PFSK-1 (cell line): ENCODE measurements around the gene ZNF559.

ENCODE experiments used
- FOXP2 ChIP-seq: optimal IDR thresholded peaks from 2 replicates; pipeline ENCODE3; 2011; ENCODE audit warnings: borderline replicate concordance, control low read depth, inconsistent platforms; ENCODE audit not compliant: insufficient read depth; ENCODE audit errors: extremely low read length, extremely low read depth
- POLR2AphosphoS5 ChIP-seq: IDR thresholded peaks from 2 replicates; pipeline ENCODE4 v1.6.1; 2012; ENCODE audit warnings: low read depth, mild to moderate bottlenecking, control low read depth, low read length, moderate library complexity
- SIN3A ChIP-seq: IDR thresholded peaks from 2 replicates; pipeline ENCODE4 v1.6.1; 2012; ENCODE audit warnings: mild to moderate bottlenecking, low read length, moderate library complexity, borderline replicate concordance; ENCODE audit not compliant: insufficient read depth
- TAF1 ChIP-seq: IDR thresholded peaks from 2 replicates; pipeline ENCODE4 v1.6.1; 2012; ENCODE audit warnings: low read length, control low read depth, borderline replicate concordance; ENCODE audit not compliant: insufficient read depth
- TF ChIP-seq, protein P1 (sequence below), 2 experiments: IDR thresholded peaks; 2 replicates each; pipeline versions ENCODE4 v1.6.1 to v1.8.0; 2011 to 2012; ENCODE audit warnings: low read depth in 2 of 2, low read length in 2 of 2, control low read depth in 1 of 2, inconsistent platforms in 1 of 2, mild to moderate bottlenecking in 1 of 2, moderate library complexity in 1 of 2; ENCODE audit not compliant: insufficient read depth in 1 of 2

ZNF559 gene

GRCh38 chr19:9348253-9348652, 24.3 kb downstream of the ZNF559 start:
- TF ChIP-seq TAF1 (no peak), POLR2AphosphoS5 (no peak)

GRCh38 chr19:9348671-9349070, 24.7 kb downstream of the ZNF559 start:
- TF ChIP-seq, protein P1, sequence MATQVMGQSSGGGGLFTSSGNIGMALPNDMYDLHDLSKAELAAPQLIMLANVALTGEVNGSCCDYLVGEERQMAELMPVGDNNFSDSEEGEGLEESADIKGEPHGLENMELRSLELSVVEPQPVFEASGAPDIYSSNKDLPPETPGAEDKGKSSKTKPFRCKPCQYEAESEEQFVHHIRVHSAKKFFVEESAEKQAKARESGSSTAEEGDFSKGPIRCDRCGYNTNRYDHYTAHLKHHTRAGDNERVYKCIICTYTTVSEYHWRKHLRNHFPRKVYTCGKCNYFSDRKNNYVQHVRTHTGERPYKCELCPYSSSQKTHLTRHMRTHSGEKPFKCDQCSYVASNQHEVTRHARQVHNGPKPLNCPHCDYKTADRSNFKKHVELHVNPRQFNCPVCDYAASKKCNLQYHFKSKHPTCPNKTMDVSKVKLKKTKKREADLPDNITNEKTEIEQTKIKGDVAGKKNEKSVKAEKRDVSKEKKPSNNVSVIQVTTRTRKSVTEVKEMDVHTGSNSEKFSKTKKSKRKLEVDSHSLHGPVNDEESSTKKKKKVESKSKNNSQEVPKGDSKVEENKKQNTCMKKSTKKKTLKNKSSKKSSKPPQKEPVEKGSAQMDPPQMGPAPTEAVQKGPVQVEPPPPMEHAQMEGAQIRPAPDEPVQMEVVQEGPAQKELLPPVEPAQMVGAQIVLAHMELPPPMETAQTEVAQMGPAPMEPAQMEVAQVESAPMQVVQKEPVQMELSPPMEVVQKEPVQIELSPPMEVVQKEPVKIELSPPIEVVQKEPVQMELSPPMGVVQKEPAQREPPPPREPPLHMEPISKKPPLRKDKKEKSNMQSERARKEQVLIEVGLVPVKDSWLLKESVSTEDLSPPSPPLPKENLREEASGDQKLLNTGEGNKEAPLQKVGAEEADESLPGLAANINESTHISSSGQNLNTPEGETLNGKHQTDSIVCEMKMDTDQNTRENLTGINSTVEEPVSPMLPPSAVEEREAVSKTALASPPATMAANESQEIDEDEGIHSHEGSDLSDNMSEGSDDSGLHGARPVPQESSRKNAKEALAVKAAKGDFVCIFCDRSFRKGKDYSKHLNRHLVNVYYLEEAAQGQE (IDR thresholded peaks at IDR 0.05; ENCODE audit: insufficient read depth in 1 of 2, low read depth in 2 of 2, low read length in 2 of 2) = no peak
- TF ChIP-seq SIN3A (no peak), FOXP2 (no peak), POLR2AphosphoS5 (no peak), TAF1 (no peak)

DNA sequence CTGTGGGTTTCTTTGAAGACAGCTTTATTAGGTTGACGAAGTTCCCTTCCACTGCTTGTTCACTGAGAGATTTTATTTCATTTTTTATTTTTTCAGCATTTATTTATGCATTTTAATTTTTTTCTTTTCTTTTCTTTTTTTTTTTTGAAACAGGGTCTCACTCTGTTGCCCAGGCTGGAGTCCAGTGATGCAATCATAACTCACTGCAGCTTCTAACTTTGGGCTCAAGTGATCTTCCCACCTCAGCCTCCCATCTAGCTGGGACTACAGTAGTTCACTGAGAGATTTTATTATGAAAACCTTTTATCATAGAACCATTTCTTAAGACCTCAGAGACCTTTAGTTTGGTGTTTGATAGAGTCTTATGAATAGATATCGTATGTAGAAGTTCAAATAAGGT, 28.5 kb downstream of the ZNF559 start:
- TF ChIP-seq TAF1 = no peak
- no peak for TF ChIP-seq POLR2AphosphoS5
- TF ChIP-seq, protein P1 (IDR thresholded peaks at IDR 0.05; ENCODE audit: insufficient read depth in 1 of 2, low read depth in 2 of 2, low read length in 2 of 2) = no peak
- no peak for TF ChIP-seq SIN3A
- TF ChIP-seq FOXP2 = no peak

- TF ChIP-seq, protein P1 (IDR thresholded peaks at IDR 0.05; ENCODE audit: insufficient read depth in 1 of 2, low read depth in 2 of 2, low read length in 2 of 2) = no peak
- TF ChIP-seq SIN3A (no peak), POLR2AphosphoS5 (no peak), TAF1 (no peak)
Observed at GRCh38 chr19:9353011-9353410, 29.0 kb downstream of the ZNF559 start.

- TF ChIP-seq SIN3A (no peak), FOXP2 (no peak)
Observed at GRCh38 chr19:9354651-9355050, 30.7 kb downstream of the ZNF559 start.

- TF ChIP-seq, protein P1 (IDR thresholded peaks at IDR 0.05; ENCODE audit: insufficient read depth in 1 of 2, low read depth in 2 of 2, low read length in 2 of 2) = no peak
- TF ChIP-seq SIN3A (no peak), POLR2AphosphoS5 (peak; percentile 29; the same call in 1 of the 2 replicates), TAF1 (no peak), FOXP2 (no peak)
Observed at GRCh38 chr19:9362905-9363304, 38.9 kb downstream of the ZNF559 start, which contains the start of gene ZNF177. Gene ZNF177 (plus strand): TSS chr19:9363013. CDS start chr19:9378312, 15,299 bp downstream.
